ENCODE measurements around the gene ADGRD2.

The ADGRD2 gene

GRCh38 chr9:124483481-124483880, 33.2 kb downstream of the ADGRD2 start:
- H3K4me3 ChIP-seq (ENCODE audit: low read depth, low read length), result no peak overlapping the region
- TF ChIP-seq, protein P1, sequence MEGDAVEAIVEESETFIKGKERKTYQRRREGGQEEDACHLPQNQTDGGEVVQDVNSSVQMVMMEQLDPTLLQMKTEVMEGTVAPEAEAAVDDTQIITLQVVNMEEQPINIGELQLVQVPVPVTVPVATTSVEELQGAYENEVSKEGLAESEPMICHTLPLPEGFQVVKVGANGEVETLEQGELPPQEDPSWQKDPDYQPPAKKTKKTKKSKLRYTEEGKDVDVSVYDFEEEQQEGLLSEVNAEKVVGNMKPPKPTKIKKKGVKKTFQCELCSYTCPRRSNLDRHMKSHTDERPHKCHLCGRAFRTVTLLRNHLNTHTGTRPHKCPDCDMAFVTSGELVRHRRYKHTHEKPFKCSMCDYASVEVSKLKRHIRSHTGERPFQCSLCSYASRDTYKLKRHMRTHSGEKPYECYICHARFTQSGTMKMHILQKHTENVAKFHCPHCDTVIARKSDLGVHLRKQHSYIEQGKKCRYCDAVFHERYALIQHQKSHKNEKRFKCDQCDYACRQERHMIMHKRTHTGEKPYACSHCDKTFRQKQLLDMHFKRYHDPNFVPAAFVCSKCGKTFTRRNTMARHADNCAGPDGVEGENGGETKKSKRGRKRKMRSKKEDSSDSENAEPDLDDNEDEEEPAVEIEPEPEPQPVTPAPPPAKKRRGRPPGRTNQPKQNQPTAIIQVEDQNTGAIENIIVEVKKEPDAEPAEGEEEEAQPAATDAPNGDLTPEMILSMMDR (IDR thresholded peaks at IDR 0.05; ENCODE audit: borderline replicate concordance, insufficient read depth, low read depth, low read length), result no peak

- TF ChIP-seq, protein P1 (IDR thresholded peaks at IDR 0.05; ENCODE audit: borderline replicate concordance, insufficient read depth, low read depth, low read length), result no peak
- H3K4me3 ChIP-seq (ENCODE audit: low read depth, low read length), result no peak overlapping the region
These were observed 35.0 kb downstream of the ADGRD2 start for GRCh38 chr9:124485201-124485600.

- TF ChIP-seq, protein P1 (IDR thresholded peaks at IDR 0.05; ENCODE audit: borderline replicate concordance, insufficient read depth, low read depth, low read length), result no peak
- no peak overlapping the region for H3K4me3 ChIP-seq (ENCODE audit: low read depth, low read length)
These were observed 35.7 kb downstream of the ADGRD2 start for GRCh38 chr9:124485936-124486335.

GRCh38 chr9:124486778-124487259, 36.6 kb downstream of the ADGRD2 start:
- no peak overlapping the region for H3K4me3 ChIP-seq (ENCODE audit: low read depth, low read length)
- TF ChIP-seq, protein P1 (IDR thresholded peaks at IDR 0.05; ENCODE audit: borderline replicate concordance, insufficient read depth, low read depth, low read length), result no peak

DNA sequence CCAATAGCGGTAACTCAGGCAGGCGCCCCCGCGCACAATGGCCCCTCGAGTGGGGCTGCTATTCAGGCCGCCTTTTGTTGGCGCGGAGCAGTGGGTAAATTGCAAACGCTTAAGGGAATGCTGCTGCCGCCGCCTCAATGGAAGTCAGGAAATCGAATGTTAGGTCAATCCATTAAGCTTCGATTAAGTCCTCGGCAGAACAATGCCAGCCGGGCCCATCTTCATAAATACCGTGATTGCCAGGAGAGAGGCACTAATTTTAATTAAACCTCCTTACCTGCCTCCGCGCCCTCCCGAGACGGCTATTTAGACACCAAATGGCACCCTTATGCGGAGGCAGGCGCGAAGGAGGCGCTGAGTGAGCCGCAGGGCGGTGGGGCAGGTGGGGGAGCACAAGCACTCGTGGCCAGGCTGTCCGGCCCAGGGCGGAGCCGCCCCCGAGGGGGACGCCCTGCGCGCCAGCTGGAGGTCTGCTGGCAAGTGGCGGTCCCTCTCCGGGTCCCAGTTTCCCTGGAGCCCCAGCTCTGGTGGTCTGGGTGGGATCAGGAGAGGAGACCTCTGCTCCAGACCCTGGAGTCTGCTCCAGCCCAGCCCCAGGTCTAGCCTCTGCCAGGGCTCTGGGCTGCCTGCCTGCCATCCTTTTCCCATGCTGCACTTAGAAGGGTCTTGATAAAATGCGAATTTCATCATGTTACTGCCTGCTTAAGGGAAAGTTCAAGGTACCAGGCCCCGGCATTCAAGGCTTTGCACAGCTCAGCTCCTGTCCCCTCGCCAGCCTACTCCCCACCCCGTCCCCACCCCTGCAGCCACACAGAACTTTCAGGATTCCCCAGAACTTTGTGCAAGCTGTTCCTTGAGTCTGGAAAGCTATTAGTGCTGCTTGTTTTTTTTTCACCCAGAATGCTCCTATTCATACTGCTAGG, 37.3 kb downstream of the ADGRD2 start:
- no peak overlapping the region for H3K4me3 ChIP-seq (ENCODE audit: low read depth, low read length)
- TF ChIP-seq, protein P1 (IDR thresholded peaks at IDR 0.05; ENCODE audit: borderline replicate concordance, insufficient read depth, low read depth, low read length), result no peak

DNA sequence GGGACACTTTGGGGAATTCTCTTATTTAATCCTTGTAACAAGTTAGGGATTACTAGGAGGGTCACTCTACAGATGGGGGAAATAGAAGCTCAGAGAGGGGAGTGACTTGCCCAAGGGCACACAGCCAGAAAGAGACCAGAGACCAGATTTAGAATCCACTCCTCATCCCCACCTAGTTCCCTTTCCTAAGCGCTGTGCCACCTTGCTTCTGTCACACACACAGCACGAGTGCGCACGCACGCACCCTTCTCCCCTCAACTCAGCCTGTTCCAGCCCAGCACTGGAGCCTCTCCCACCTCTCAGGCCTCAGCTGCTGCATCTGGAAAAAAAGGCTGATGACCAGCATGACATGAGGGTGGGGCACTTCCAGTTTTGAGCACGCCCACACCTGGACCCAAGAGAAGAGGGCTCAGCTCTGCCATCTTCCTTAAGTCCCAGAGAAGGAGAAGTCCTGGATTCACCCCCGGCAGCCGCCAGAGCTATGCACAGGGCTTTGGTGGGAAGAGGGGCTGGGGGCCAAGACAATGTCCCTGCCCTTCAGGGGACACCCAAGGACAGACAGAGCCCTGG, 38.5 kb downstream of the ADGRD2 start:
- no peak overlapping the region for H3K4me3 ChIP-seq (ENCODE audit: low read depth, low read length)
- TF ChIP-seq, protein P1 (IDR thresholded peaks at IDR 0.05; ENCODE audit: borderline replicate concordance, insufficient read depth, low read depth, low read length), result no peak

All from GM12875 (cell line).